Activated CD8-positive, alpha-beta T cell treated with anti-CD3 and anti-CD28 coated beads for 36 hours (primary cell): Measurements from ENCODE around the gene NCF2. TPM values are rescaled to one million over a fixed set of nuclear protein-coding genes. Genes with fewer than 3 reads are reported as not detected.

Source experiments
- ATAC-seq: fragments of 200-7000 bp; cut with Tn5 transposase; one replicate; pipeline ENCODE4 v1.10.0; 2021; ENCODE audit warnings: mild to moderate bottlenecking, moderate library complexity
- CTCF ChIA-PET: fragments of 350-600 bp; sonication (Branson Sonifier 250); formaldehyde crosslinking; loops from one replicate; lab custom pipeline; 2021; ENCODE audit warnings: antibody characterized with exemption; lab: Charles Lee
- POLR2A ChIA-PET: fragments of 350-600 bp; sonication (Branson Sonifier 250); formaldehyde crosslinking; loops from one replicate; lab custom pipeline; 2021; ENCODE audit warnings: antibody characterized with exemption; lab: Charles Lee
- DNase-seq: peaks from one replicate; pipeline ENCODE4 v3.0.0-alpha.2; 2020
- H3K27ac Mint-ChIP-seq: one replicate; pipeline ENCODE4 v1.8.0; 2021; ENCODE audit warnings: mild to moderate bottlenecking, mixed read lengths
- H3K27me3 Mint-ChIP-seq: one replicate; pipeline ENCODE4 v1.8.0; 2021; ENCODE audit warnings: mixed read lengths
- H3K36me3 Mint-ChIP-seq: one replicate; pipeline ENCODE4 v1.8.0; 2021; ENCODE audit warnings: low read depth, mixed read lengths
- H3K4me1 Mint-ChIP-seq: one replicate; pipeline ENCODE4 v1.8.0; 2021; ENCODE audit warnings: low read depth, mixed read lengths
- H3K4me3 Mint-ChIP-seq: one replicate; pipeline ENCODE4 v1.8.0; 2021; ENCODE audit warnings: mild to moderate bottlenecking, moderate library complexity, mixed read lengths
- H3K9me3 Mint-ChIP-seq: one replicate; pipeline ENCODE4 v1.8.0; 2021; ENCODE audit warnings: mixed read lengths
- intact Hi-C: fragments of 100-400 bp; cut with micrococcal nuclease; formaldehyde crosslinking; loops from one replicate; pipeline ENCODE4 v1.10.0; 2022
- total RNA-seq, 2 experiments: library from RNA; stranded (reverse); gene quantifications; one replicate each; pipeline ENCODE4 v1.2.3, GENCODE V29; 2021
- TF ChIP-seq, protein P1 (sequence below): fragments of 200-600 bp; IDR thresholded peaks from one replicate; pipeline ENCODE4 v1.8.0; 2022; ENCODE audit warnings: antibody characterized with exemption, mild to moderate bottlenecking

The NCF2 gene
- total RNA-seq, 2 experiments from 2014 or later = 4.2 to 4.7 TPM

DNA sequence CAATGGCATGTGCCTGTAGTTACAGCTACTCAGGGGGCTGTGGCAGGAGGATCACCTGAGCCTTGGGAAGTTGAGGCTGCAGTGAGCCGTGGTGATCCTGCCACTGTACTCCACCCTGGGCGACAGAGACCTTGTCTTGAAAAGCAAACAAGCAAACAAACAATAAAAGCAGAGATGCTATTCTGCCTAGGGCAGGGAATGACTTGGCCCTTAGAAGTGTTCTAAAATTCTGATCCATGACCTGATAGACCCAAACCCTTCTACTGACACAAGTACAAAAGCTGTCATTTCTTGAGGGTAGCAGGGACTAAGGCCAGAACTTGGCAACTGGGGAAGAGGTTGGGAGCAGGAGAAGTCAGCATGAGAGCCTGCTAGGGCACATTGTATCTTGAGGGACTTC, 15.6 kb upstream of the NCF2 start:
- POLR2A ChIA-PET = no interaction called here
- CTCF ChIA-PET = no interaction called here
- Mint-ChIP-seq H3K4me3 (no peak overlapping the region), H3K27me3 (no peaks in the 10 kb centered on the region), H3K4me1 (peaks cover 12% of the 10 kb centered on the region), H3K9me3 (no peaks in the 10 kb centered on the region), H3K36me3 (no peaks in the 10 kb centered on the region), H3K27ac (no peak overlapping the region)
- ATAC-seq (no peak), DNase-seq (no peak)
- TF ChIP-seq, protein P1, sequence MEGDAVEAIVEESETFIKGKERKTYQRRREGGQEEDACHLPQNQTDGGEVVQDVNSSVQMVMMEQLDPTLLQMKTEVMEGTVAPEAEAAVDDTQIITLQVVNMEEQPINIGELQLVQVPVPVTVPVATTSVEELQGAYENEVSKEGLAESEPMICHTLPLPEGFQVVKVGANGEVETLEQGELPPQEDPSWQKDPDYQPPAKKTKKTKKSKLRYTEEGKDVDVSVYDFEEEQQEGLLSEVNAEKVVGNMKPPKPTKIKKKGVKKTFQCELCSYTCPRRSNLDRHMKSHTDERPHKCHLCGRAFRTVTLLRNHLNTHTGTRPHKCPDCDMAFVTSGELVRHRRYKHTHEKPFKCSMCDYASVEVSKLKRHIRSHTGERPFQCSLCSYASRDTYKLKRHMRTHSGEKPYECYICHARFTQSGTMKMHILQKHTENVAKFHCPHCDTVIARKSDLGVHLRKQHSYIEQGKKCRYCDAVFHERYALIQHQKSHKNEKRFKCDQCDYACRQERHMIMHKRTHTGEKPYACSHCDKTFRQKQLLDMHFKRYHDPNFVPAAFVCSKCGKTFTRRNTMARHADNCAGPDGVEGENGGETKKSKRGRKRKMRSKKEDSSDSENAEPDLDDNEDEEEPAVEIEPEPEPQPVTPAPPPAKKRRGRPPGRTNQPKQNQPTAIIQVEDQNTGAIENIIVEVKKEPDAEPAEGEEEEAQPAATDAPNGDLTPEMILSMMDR = no peak
- intact Hi-C loops = no loop called here

DNA sequence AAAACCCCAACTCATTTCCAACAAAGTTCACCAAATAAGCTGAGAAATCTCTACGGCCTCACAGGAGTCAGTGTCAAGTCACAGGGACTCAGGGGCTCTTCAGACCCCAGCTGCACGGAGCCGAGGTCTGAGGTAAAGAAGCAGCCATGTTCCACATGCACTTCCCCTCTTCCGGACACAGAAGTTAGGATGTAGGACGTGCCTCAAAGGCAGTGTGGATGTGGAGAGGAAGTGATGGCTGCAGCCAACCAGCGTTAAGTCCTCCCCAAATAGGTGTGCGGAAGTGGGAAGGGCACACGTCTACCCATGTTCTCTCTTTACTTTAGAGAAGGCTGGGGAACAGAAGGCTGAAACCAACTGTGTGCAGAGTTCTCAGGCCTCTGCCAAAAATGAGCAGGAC, 14.6 kb upstream of the NCF2 start:
- H3K27ac Mint-ChIP-seq = no peak overlapping the region
- ATAC-seq (no peak), DNase-seq (no peak)
- H3K4me3 Mint-ChIP-seq = no peak overlapping the region
- TF ChIP-seq, protein P1 = no peak
- H3K36me3 Mint-ChIP-seq = no peaks in the 10 kb centered on the region
- H3K4me1 Mint-ChIP-seq = peaks cover 10% of the 10 kb centered on the region
- ChIA-PET POLR2A (interaction anchor here (1.1 kb wide), 1 partner anchor 38 kb away, joined by 4 read pairs; no protein-coding TSS in a partner anchor), CTCF (interaction anchor here (2.0 kb wide), 1 partner anchor 13 kb away, joined by 4 read pairs; no protein-coding TSS in a partner anchor)
- no peaks in the 10 kb centered on the region for H3K27me3 Mint-ChIP-seq
- no peaks in the 10 kb centered on the region for H3K9me3 Mint-ChIP-seq
- intact Hi-C loops = no loop called here

DNA sequence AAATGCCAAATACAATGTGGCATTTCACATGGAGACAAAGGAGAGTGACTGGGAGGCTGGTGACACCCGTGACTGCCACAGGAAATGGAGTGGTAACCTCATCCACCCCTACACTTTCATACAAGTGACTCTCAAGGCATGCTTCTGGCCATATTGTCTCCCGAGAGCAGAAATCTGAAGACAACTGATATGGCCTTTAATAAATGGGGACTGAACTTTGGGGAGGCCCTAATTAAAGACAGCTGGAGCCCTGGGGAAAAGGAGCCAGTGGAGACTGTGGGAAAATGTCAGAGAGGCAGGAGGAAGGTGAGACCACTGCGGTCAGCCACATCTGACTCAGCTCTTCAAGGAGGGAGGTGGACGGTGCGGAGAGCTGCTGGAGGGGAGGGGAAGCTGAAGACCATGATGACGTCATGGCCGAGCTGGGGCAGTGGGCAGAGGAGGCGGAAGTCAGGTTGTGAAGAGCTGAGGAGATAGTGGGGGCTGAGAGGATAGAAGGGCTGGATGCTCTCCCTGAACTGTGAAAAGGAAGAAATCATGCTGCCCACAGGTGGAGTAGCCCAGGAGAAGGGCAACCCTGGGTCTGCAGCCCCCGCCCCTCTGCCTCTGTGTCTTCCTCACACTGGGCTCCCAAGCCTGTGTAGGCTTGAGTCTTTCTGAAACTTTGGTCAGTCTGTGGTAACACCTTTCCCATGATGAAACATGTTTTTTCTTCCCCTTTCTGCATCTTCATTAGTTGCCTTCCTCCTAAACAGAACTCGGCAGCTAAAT, 14.0 kb upstream of the NCF2 start:
- TF ChIP-seq, protein P1 = no peak
- Mint-ChIP-seq H3K36me3 (no peaks in the 10 kb centered on the region), H3K4me3 (no peak overlapping the region), H3K27me3 (no peaks in the 10 kb centered on the region), H3K4me1 (peaks cover 8% of the 10 kb centered on the region), H3K27ac (peak overlapping the region; percentile 45), H3K9me3 (no peaks in the 10 kb centered on the region)
- DNase-seq (no peak), ATAC-seq (no peak)
- ChIA-PET POLR2A (interaction anchor here (1.1 to 1.4 kb wide), 2 partner anchors 14 to 38 kb away, joined by 3 to 4 read pairs; partner anchors contain the start of gene NCF2), CTCF (interaction anchor here (2.0 kb wide), 1 partner anchor 12 kb away, joined by 4 read pairs; no protein-coding TSS in a partner anchor)
- intact Hi-C loops = no loop called here

DNA sequence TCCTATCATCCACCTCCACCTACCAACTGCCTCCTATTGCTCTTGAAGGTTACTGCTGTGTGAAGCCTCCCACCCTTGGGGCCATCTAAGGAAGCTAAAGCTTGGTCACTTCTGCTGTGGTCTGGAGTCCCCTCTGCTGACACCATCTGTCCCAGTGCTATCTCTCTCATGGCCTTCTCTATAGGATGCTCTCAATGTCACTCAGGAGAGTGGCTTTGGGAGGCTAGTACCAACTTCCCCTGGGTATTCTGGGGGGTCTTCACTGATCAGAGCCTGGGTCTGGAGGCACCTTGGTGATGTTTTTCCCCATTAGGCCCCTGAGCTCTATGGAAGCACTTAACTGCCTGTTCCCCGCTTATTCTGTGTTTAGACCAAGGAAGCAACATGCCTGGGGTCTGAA, 12.3 kb upstream of the NCF2 start:
- CTCF ChIA-PET = interaction anchor here (1.0 kb wide), 1 partner anchor 31 kb away, joined by 4 read pairs; no protein-coding TSS in a partner anchor
- no peak for ATAC-seq
- no peak overlapping the region for H3K27ac Mint-ChIP-seq
- DNase-seq = no peak
- no peaks in the 10 kb centered on the region for H3K27me3 Mint-ChIP-seq
- no peaks in the 10 kb centered on the region for H3K36me3 Mint-ChIP-seq
- intact Hi-C loops = no loop called here
- H3K9me3 Mint-ChIP-seq = no peaks in the 10 kb centered on the region
- H3K4me1 Mint-ChIP-seq = peaks cover 12% of the 10 kb centered on the region
- no peak overlapping the region for H3K4me3 Mint-ChIP-seq
- POLR2A ChIA-PET = interaction anchor here (1.4 kb wide), 1 partner anchor 12 kb away, joined by 3 read pairs; the partner anchor contains the start of gene NCF2
- TF ChIP-seq, protein P1 = no peak

DNA sequence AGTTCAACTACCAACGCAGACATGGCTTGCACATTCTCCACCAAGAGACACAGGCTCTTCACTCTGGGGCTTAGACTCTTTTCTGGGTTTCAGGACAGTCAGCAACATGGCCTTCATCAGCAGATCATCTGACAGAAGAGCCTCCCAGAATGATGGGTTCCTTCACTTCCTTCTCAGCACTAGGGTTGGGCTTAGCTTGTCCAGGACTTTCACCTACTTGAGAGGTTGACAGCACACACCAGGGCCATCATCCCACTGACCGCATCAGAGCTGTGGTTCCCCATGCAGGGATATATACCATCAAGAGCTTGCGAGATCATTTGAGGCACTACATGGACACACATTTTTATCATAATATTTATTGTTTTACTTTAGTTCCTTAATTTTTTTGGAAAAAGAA, 10.4 kb upstream of the NCF2 start:
- H3K36me3 Mint-ChIP-seq = no peaks in the 10 kb centered on the region
- no peaks in the 10 kb centered on the region for H3K27me3 Mint-ChIP-seq
- CTCF ChIA-PET = interaction anchor here (1.0 kb wide), 1 partner anchor 22 kb away, joined by 3 read pairs; no protein-coding TSS in a partner anchor
- no peaks in the 10 kb centered on the region for H3K9me3 Mint-ChIP-seq
- intact Hi-C loops = no loop called here
- DNase-seq (no peak), ATAC-seq (no peak)
- no peak overlapping the region for H3K4me3 Mint-ChIP-seq
- peaks cover 12% of the 10 kb centered on the region for H3K4me1 Mint-ChIP-seq
- TF ChIP-seq, protein P1 = no peak
- no peak overlapping the region for H3K27ac Mint-ChIP-seq
- POLR2A ChIA-PET = no interaction called here
